ENCODE measurements around the gene SETD3.

The SETD3 gene

GRCh38 chr14:99397698-99398097, 83.0 kb downstream of the SETD3 start:
- H3K4me3 ChIP-seq (ENCODE audit: low read depth, low read length) = no peak overlapping the region
- DNase-seq (ENCODE audit: low read depth) = no peak
- TF ChIP-seq, protein P1, sequence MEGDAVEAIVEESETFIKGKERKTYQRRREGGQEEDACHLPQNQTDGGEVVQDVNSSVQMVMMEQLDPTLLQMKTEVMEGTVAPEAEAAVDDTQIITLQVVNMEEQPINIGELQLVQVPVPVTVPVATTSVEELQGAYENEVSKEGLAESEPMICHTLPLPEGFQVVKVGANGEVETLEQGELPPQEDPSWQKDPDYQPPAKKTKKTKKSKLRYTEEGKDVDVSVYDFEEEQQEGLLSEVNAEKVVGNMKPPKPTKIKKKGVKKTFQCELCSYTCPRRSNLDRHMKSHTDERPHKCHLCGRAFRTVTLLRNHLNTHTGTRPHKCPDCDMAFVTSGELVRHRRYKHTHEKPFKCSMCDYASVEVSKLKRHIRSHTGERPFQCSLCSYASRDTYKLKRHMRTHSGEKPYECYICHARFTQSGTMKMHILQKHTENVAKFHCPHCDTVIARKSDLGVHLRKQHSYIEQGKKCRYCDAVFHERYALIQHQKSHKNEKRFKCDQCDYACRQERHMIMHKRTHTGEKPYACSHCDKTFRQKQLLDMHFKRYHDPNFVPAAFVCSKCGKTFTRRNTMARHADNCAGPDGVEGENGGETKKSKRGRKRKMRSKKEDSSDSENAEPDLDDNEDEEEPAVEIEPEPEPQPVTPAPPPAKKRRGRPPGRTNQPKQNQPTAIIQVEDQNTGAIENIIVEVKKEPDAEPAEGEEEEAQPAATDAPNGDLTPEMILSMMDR (conservative IDR thresholded peaks at IDR 0.05; ENCODE audit: low read depth, low read length) = no peak

DNA sequence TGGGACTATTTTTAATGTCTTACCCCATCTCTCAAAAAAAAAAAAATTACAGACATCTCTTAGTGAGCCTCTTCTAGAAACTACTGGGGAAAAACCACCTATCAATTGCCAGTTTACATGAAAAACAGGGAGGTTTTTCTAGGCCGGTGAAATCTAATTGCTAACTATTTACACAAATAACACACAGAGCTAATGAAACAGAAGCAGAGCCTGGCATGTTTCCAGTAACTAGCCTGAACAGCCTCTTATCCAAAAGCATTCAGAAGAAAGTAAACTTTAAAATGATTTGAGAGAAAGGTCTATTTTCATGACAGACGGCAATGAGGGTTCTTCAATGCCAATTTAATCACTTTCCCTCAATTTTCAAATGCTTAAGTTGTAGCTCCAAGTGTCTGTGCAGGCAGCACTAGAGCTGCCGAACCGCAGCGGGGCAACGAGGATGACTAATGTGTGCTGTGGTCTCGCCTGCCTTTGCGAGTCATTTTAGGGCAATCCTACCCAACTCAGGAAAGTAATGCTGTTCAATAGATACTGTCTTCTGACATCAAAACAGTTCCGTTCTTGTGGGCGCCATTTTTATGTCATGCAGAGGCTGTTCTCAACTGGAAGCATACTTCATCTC, 84.6 kb downstream of the SETD3 start:
- TF ChIP-seq, protein P1 (conservative IDR thresholded peaks at IDR 0.05; ENCODE audit: low read depth, low read length) = no peak
- no peak overlapping the region for H3K4me3 ChIP-seq (ENCODE audit: low read depth, low read length)
- DNase-seq (ENCODE audit: low read depth) = peak; percentile 61

- no peak for DNase-seq (ENCODE audit: low read depth)
- H3K4me3 ChIP-seq (ENCODE audit: low read depth, low read length) = no peak overlapping the region
- TF ChIP-seq, protein P1 (conservative IDR thresholded peaks at IDR 0.05; ENCODE audit: low read depth, low read length) = no peak
Observed at GRCh38 chr14:99394602-99395156, 86.0 kb downstream of the SETD3 start.

DNA sequence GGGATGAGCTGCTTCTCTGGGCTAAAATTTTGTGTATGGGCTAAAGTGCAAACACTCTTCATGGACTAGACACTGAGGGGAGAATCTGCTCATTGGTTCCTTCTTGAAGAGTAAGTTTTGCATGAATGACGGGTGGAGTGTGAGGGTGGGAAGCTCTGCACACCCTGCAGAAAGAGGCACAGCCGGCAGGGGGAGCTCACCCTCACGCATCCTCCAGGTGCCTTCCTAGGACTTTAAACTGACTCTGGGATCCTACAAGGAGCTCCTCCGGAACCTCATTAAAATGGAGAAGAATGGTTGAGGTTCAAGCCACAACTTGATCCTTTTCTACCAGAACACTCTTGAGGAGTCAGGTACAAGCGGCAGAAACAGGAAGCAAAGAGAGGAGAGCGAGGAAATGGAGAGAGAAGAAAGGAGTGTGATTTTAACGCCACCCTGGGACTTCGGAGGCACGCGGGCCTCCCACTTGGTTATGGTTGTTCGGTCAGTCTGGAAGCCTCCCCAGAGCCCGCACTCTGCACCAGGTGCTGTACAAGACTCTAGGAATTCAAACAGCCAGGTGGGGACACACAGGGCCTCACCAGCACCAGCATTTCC, 87.5 kb downstream of the SETD3 start:
- TF ChIP-seq, protein P1 (conservative IDR thresholded peaks at IDR 0.05; ENCODE audit: low read depth, low read length) = peak; percentile 91
- no peak overlapping the region for H3K4me3 ChIP-seq (ENCODE audit: low read depth, low read length)
- peak; percentile 62 for DNase-seq (ENCODE audit: low read depth)

DNA sequence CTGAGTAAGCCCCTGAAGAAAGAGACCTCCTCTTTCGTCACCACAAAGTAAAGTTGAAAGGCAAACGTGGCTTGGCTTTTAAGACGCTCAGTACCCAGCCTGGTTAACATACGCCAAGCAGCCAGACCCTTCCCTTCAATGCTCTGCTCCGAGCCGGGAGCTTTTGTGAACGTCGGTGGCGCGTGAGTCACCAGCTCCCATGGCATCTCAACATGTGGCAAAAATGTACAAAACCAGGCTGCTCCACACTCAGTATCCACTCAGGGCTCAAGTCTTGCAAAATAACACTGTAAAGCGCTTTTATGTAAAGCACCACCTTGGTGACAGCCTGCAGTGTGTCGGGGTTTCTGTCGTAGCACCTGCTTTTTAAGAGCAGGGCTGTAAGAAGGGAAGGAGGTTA, 89.0 kb downstream of the SETD3 start:
- TF ChIP-seq, protein P1 (conservative IDR thresholded peaks at IDR 0.05; ENCODE audit: low read depth, low read length) = no peak
- no peak for DNase-seq (ENCODE audit: low read depth)
- no peak overlapping the region for H3K4me3 ChIP-seq (ENCODE audit: low read depth, low read length)

- TF ChIP-seq, protein P1 (conservative IDR thresholded peaks at IDR 0.05; ENCODE audit: low read depth, low read length) = peak; percentile 77
- H3K4me3 ChIP-seq (ENCODE audit: low read depth, low read length) = no peak overlapping the region
Observed at GRCh38 chr14:99389174-99389826, 91.4 kb downstream of the SETD3 start.

More at GRCh38 chr14:99389174-99389826, 91.4 kb downstream of the SETD3 start:
- DNase-seq (ENCODE audit: low read depth) = peak; percentile 30

Measured in choroid plexus epithelial cell (primary cell).